Lower lobe of right lung (tissue), 2 donors: ENCODE measurements around the gene SLC9A9. TPM values are rescaled to one million over a fixed set of nuclear protein-coding genes. Genes with fewer than 3 reads are reported as not detected.
"Not testable (repeated sequence)": the region's sequence is repeated elsewhere in the genome, so short reads cannot be mapped to it uniquely, and the experiment has no call there.

Experiments
- ATAC-seq, 2 donors: fragments of 200-7000 bp; cut with Tn5 transposase; one replicate each; pipeline ENCODE4 v1.9.1; 2020 to 2022; ENCODE audit warnings: mild to moderate bottlenecking in 2 of 2, moderate library complexity in 2 of 2
- DNase-seq: peaks from one replicate; pipeline ENCODE4 v3.0.0-alpha.2; 2020
- H3K27ac ChIP-seq: fragments of 200-600 bp; one replicate; pipeline ENCODE4 v1.8.0; 2022
- H3K27me3 ChIP-seq: fragments of 200-600 bp; one replicate; pipeline ENCODE4 v1.8.0; 2022; ENCODE audit warnings: low read depth
- H3K36me3 ChIP-seq: fragments of 200-600 bp; one replicate; pipeline ENCODE4 v1.8.0; 2022; ENCODE audit warnings: mild to moderate bottlenecking
- H3K4me1 ChIP-seq: fragments of 200-600 bp; one replicate; pipeline ENCODE4 v1.8.0; 2022
- H3K4me3 ChIP-seq: fragments of 200-600 bp; one replicate; pipeline ENCODE4 v1.8.0; 2022; ENCODE audit warnings: mild to moderate bottlenecking
- H3K9me3 ChIP-seq: fragments of 200-600 bp; one replicate; pipeline ENCODE4 v1.8.0; 2022
- intact Hi-C: fragments of 100-400 bp; cut with DNase I; formaldehyde crosslinking; loops from one replicate; pipeline ENCODE4 v1.11.0; 2022
- total RNA-seq: library from RNA; stranded (reverse); fragmentation: NEBNext Ultra II Directional; extraction: Animal tissue kit (Norgen Biotek cat#: 25700); gene quantifications from one replicate; pipeline ENCODE4 v1.2.1, GENCODE V29; 2021
- TF ChIP-seq, protein P1 (sequence below): fragments of 200-600 bp; IDR thresholded peaks from one replicate; pipeline ENCODE4 v1.8.0; 2022; ENCODE audit warnings: antibody characterized with exemption, mild to moderate bottlenecking
- donor health status: DM: no; HTN: yes; CAD: no; lungs with severe emphysema.

SLC9A9 gene
- total RNA-seq, 1 donor from 2014 or later, result 15.6 TPM

DNA sequence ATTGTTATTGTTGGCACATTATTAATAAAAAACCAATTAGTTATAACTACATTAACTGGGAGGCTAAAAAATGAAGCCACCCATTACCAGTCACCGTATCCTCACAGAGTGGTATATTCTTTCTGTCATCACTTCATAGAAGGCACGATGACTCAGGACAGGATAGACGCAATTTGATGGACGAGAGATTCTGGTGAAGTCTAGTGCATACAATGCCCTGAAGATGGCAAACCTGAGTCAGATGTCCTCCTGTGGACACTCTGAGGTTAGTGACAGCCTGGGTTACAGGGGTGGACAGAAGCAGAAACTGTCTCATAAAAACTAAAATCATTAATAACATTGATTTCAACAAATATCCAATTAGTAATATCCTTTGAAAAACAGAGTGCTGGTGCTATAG is 150.3 kb downstream of the SLC9A9 start:
- H3K27me3 ChIP-seq, result no peaks in the 10 kb centered on the region
- no peak overlapping the region for H3K4me3 ChIP-seq
- no peak overlapping the region for H3K27ac ChIP-seq
- no peaks in the 10 kb centered on the region for H3K4me1 ChIP-seq
- ATAC-seq, result no peak
- no peaks in the 10 kb centered on the region for H3K9me3 ChIP-seq
- no peaks in the 10 kb centered on the region for H3K36me3 ChIP-seq
- no peak for DNase-seq
- intact Hi-C loops, result no loop called here
- TF ChIP-seq, protein P1, sequence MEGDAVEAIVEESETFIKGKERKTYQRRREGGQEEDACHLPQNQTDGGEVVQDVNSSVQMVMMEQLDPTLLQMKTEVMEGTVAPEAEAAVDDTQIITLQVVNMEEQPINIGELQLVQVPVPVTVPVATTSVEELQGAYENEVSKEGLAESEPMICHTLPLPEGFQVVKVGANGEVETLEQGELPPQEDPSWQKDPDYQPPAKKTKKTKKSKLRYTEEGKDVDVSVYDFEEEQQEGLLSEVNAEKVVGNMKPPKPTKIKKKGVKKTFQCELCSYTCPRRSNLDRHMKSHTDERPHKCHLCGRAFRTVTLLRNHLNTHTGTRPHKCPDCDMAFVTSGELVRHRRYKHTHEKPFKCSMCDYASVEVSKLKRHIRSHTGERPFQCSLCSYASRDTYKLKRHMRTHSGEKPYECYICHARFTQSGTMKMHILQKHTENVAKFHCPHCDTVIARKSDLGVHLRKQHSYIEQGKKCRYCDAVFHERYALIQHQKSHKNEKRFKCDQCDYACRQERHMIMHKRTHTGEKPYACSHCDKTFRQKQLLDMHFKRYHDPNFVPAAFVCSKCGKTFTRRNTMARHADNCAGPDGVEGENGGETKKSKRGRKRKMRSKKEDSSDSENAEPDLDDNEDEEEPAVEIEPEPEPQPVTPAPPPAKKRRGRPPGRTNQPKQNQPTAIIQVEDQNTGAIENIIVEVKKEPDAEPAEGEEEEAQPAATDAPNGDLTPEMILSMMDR, result no peak

DNA sequence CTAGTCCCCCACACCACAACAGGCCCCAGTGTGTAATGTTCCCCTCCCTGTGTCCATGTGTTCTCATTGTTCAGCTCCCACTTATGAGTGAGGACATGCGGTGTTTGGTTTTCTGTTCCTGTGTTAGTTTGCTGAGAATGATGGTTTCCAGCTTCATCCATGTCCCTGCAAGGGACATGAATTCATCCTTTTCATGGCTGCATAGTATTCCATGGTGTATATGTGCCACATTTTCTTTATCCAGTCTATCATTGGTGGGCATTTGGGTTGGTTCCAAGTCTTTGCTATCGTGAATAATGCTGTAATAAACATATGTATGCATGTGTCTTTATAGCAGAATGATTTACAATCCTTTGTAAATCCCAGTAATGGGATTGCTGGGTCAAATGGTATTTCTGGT is 152.9 kb downstream of the SLC9A9 start:
- H3K27ac ChIP-seq, result not testable (repeated sequence)

DNA sequence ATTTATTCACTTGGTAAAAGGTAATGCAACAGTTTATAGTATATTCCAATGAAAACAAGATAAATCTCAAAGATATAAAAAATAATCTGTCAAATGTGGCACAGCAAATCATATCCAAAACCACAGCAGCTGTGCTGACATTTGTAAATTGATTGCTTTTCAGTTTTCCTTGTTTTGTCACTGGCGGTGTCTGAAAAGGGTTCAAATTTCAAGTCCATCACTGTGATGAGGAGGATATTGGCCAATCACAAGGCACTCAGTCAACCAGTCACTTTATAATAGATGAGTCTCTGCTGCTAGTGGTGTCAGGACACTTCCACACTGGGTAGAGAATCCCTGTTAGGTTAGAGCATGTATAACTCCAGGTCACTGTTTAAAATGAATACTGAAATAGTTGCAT is 154.8 kb downstream of the SLC9A9 start:
- TF ChIP-seq, protein P1, result no peak
- H3K4me3 ChIP-seq, result no peak overlapping the region
- no peak overlapping the region for H3K27ac ChIP-seq
- ATAC-seq (no peak), DNase-seq (no peak)
- H3K36me3 ChIP-seq, result no peaks in the 10 kb centered on the region
- no peaks in the 10 kb centered on the region for H3K27me3 ChIP-seq
- intact Hi-C loops, result no loop called here
- no peaks in the 10 kb centered on the region for H3K4me1 ChIP-seq
- H3K9me3 ChIP-seq, result no peaks in the 10 kb centered on the region

More for the DNA sequence above, 152.9 kb downstream of the SLC9A9 start:
- ATAC-seq, H3K4me3 ChIP-seq, DNase-seq, H3K27me3 ChIP-seq, intact Hi-C loops, H3K4me1 ChIP-seq, H3K9me3 ChIP-seq, H3K36me3 ChIP-seq: not testable (repeated sequence)

DNA sequence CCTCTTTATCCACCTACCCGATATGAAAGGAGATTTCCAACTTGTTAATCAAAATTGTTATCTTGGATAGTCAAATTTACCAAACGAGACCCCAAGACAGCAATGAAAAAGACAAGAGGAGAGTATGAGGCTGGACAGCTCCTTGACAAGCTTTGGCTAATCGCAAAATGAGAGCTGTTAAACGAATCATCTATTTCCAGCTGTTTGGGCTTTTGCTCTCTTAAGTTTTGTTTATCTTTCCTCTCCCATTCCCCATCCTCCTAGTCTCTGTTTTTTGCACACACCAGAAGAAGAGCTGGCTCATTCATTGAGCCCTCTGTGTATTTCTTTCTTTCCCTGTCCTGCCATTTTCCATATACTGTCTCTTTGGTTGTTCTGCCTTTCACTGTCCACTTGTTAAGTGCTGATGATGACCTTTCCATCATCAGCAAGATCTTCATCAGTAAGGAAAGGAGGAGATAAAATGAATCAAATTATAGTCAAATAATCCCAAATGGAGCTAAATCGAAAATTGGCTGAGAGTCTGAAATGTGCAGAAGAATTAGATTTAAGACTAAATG is 161.6 kb downstream of the SLC9A9 start:
- no peaks in the 10 kb centered on the region for H3K27me3 ChIP-seq
- no peak for ATAC-seq
- H3K4me3 ChIP-seq, result no peak overlapping the region
- H3K4me1 ChIP-seq, result no peaks in the 10 kb centered on the region
- H3K27ac ChIP-seq, result no peak overlapping the region
- no peaks in the 10 kb centered on the region for H3K36me3 ChIP-seq
- H3K9me3 ChIP-seq, result no peaks in the 10 kb centered on the region
- TF ChIP-seq, protein P1, result no peak
- DNase-seq, result no peak
- intact Hi-C loops, result no loop called here

DNA sequence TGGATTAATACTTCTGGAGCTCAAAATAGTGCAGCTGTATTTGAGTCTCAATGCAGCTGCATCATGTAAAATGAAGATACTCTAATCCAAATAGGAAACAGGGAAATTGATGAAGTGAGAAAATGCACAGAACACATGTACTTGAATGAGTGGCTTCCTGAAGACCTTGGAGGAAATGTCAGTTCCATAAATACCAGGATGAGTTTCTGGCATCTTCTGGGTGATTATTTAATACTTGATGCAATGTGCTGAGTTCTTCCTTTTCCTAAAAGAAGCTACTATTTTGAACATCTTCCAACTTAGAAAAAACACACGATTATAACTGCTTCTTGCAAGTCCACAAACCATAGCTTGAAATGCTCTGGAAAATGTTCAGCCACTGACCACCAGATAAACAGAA is 162.8 kb downstream of the SLC9A9 start:
- H3K27ac ChIP-seq, result no peak overlapping the region
- DNase-seq, result no peak
- no peaks in the 10 kb centered on the region for H3K36me3 ChIP-seq
- no peaks in the 10 kb centered on the region for H3K27me3 ChIP-seq
- TF ChIP-seq, protein P1, result no peak
- H3K9me3 ChIP-seq, result no peaks in the 10 kb centered on the region
- no peak for ATAC-seq
- intact Hi-C loops, result no loop called here
- no peak overlapping the region for H3K4me3 ChIP-seq
- no peaks in the 10 kb centered on the region for H3K4me1 ChIP-seq

DNA sequence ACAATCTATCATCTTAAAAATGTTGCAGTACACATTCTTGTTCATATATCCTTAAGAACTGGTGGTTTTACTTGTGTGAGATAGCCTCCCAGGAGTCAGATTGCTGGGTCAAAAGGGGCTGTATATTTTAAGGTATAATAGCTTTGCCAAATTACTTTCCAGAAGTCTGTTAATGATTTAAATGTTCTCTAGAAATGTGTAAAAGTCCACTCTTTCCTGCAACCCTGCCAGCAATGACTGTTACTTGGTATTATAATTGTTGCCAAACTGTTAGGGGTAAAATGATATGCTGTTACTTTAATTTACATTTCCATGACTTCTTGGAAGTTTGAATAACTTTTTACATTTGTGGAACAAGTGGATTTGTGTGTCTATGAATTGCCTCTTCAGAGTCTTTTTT is 170.8 kb downstream of the SLC9A9 start:
- ATAC-seq (no peak), DNase-seq (no peak)
- H3K36me3 ChIP-seq, result no peaks in the 10 kb centered on the region
- TF ChIP-seq, protein P1, result no peak
- no peaks in the 10 kb centered on the region for H3K27me3 ChIP-seq
- H3K4me1 ChIP-seq, result peaks cover 5% of the 10 kb centered on the region
- no peak overlapping the region for H3K27ac ChIP-seq
- H3K4me3 ChIP-seq, result no peak overlapping the region
- intact Hi-C loops, result no loop called here
- H3K9me3 ChIP-seq, result no peaks in the 10 kb centered on the region
